ENCODE data around the gene CDCA5.
A peak's percentile ranks its signal among the peaks of the same experiment; 100 is the strongest.

CDCA5 gene

GRCh38 chr11:65083834-65084597, at the start of gene CDCA5, which contains the start of gene ZFPL1:
Gene CDCA5, minus strand, starts transcription at chr11:65084040. Its CDS starts 62 bp downstream, at chr11:65083978.
Gene ZFPL1, plus strand, starts transcription at chr11:65084222. Its CDS starts 477 bp downstream, at chr11:65084699.
- H3K4me1 Mint-ChIP-seq (ENCODE audit: low read depth), result peaks cover 43% of the 10 kb centered on the region
- H3K4me3 Mint-ChIP-seq, result peak within 1 kb of the TSS; percentile 91
- H3K9me3 Mint-ChIP-seq, result no peaks in the 10 kb centered on the region
- H3K27ac Mint-ChIP-seq, result peak within 1 kb of the TSS; percentile 98
- peaks cover 31% of the 10 kb centered on the region for H3K36me3 Mint-ChIP-seq (ENCODE audit: low read depth)
- no peaks in the 10 kb centered on the region for H3K27me3 Mint-ChIP-seq (ENCODE audit: low read depth)

- H3K4me1 Mint-ChIP-seq (ENCODE audit: low read depth), result peaks cover 28% of the 10 kb centered on the region
- peaks cover 5% of the 10 kb centered on the region for H3K27me3 Mint-ChIP-seq (ENCODE audit: low read depth)
- H3K27ac Mint-ChIP-seq, result peak overlapping the region; percentile 100
- no peaks in the 10 kb centered on the region for H3K9me3 Mint-ChIP-seq
- peaks cover 19% of the 10 kb centered on the region for H3K36me3 Mint-ChIP-seq (ENCODE audit: low read depth)
- H3K4me3 Mint-ChIP-seq, result peak overlapping the region; percentile 99
Measured at GRCh38 chr11:65132988-65133700, 49.3 kb upstream of the CDCA5 start.

DNA sequence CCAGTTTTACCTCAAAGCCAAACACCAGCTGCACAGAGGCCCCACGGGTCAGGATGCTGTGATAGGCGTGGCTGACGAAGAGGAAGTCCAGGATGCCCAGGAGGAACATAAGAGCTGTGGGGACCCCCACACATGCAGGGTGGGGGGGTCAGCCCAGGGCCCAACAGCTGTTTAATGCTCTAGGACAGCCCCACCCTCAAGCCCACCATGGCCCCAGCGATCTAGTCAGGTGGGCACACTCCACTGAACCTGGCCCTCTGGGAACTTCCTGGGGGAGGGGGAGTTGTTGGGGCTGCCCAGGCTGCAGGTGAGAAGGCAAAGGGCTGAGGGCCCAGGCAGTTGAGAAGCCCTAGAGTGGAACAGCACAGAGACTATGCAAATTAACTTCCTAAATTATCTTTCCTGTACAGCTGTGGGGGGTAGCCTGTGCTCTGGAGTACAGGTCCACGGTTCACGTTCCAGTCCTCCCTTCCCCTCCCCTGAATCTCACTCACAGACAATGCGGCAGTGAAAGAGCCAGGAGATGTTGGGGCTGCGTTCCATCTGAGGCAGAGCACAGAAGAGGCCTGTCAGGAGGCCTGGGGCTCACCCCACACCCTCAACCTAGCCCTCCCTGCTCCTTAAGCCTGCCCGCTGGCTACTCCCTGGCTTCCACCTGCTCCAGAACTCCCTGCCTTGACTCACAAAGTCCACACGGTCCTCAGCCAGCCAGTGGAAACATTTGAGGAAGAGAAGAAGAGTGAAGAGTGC, 48.6 kb upstream of the CDCA5 start:
- H3K27ac Mint-ChIP-seq, result peak overlapping the region; percentile 100
- H3K4me3 Mint-ChIP-seq, result peak overlapping the region; percentile 99
- H3K9me3 Mint-ChIP-seq, result no peaks in the 10 kb centered on the region
- H3K36me3 Mint-ChIP-seq (ENCODE audit: low read depth), result peaks cover 22% of the 10 kb centered on the region
- peaks cover 26% of the 10 kb centered on the region for H3K4me1 Mint-ChIP-seq (ENCODE audit: low read depth)
- H3K27me3 Mint-ChIP-seq (ENCODE audit: low read depth), result peaks cover 5% of the 10 kb centered on the region

DNA sequence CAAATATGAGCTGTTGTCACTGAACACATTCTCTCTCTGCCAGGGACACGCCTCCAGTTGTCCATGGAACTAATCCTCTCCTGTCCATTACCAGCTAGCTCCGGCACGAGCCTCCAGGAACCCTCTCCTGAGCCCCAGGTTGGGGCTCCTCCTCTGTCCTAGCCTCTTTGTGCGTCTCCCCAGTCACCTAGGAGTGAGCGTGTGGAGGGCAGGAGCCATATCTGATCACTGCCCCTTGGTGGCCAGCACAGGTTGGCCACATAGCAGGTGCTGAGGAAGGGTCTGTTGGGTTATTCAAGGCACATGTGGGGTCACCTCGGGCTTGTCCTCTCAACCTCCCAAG, 48.0 kb upstream of the CDCA5 start:
- Mint-ChIP-seq H3K27me3 (ENCODE audit: low read depth) (peaks cover 5% of the 10 kb centered on the region), H3K27ac (no peak overlapping the region), H3K9me3 (no peaks in the 10 kb centered on the region), H3K4me1 (ENCODE audit: low read depth) (peaks cover 28% of the 10 kb centered on the region), H3K4me3 (no peak overlapping the region), H3K36me3 (ENCODE audit: low read depth) (peaks cover 27% of the 10 kb centered on the region)

- peak overlapping the region; percentile 33 for H3K4me3 Mint-ChIP-seq
- no peaks in the 10 kb centered on the region for H3K9me3 Mint-ChIP-seq
- H3K36me3 Mint-ChIP-seq (ENCODE audit: low read depth), result peaks cover 30% of the 10 kb centered on the region
- H3K27ac Mint-ChIP-seq, result no peak overlapping the region
- H3K27me3 Mint-ChIP-seq (ENCODE audit: low read depth), result peaks cover under 1% of the 10 kb centered on the region
- H3K4me1 Mint-ChIP-seq (ENCODE audit: low read depth), result peaks cover 25% of the 10 kb centered on the region
Measured at GRCh38 chr11:65131417-65131776, 47.6 kb upstream of the CDCA5 start.

DNA sequence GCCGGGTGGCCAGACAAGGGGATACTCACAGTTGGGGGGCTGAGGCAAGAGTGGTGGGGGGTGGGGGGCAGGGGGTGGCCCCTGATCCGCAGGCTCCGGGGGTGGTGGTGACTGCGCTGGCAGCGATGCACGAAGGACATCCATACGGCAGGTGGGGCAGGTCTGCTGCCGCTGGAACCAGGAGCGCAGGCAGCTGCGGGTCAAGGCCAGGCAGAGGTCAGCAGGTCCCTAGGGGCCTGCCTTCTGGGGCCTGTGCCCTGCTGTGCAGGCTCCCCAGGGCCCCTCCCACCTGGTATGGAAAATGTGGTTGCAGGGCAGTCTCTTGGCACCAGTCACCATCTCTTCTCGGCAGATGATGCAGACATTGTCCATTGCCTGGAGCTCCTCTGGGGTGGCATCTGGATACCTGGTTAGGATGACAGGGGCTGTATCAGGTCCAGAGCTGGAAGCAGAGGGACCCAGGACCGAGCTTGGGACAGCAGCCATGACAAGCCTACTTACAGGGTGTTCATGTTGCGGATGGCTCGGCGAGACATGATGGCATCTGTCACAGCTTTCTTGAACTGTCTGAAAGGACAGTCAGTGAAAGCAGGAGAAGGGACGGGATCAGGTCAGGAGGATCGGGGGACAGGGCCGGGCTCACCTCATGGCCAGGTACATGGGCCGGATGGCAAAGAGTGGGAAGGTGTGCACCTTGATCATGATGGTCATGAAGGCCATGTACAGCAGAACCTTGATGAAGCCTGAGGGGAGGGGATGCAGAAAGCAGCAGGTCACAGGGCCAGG, 47.0 kb upstream of the CDCA5 start:
- H3K4me3 Mint-ChIP-seq, result peak overlapping the region; percentile 33
- H3K4me1 Mint-ChIP-seq (ENCODE audit: low read depth), result peaks cover 20% of the 10 kb centered on the region
- no peaks in the 10 kb centered on the region for H3K9me3 Mint-ChIP-seq
- no peak overlapping the region for H3K27ac Mint-ChIP-seq
- peaks cover 28% of the 10 kb centered on the region for H3K36me3 Mint-ChIP-seq (ENCODE audit: low read depth)
- no peaks in the 10 kb centered on the region for H3K27me3 Mint-ChIP-seq (ENCODE audit: low read depth)

- Mint-ChIP-seq H3K36me3 (ENCODE audit: low read depth) (peaks cover 29% of the 10 kb centered on the region), H3K4me1 (ENCODE audit: low read depth) (peaks cover 16% of the 10 kb centered on the region), H3K9me3 (no peaks in the 10 kb centered on the region), H3K27ac (no peak overlapping the region), H3K27me3 (ENCODE audit: low read depth) (no peaks in the 10 kb centered on the region), H3K4me3 (no peak overlapping the region)
Measured at GRCh38 chr11:65129649-65130441, 46.0 kb upstream of the CDCA5 start.

GRCh38 chr11:65128182-65129145, 44.6 kb upstream of the CDCA5 start:
- Mint-ChIP-seq H3K27ac (no peak overlapping the region), H3K9me3 (no peaks in the 10 kb centered on the region), H3K4me1 (ENCODE audit: low read depth) (peaks cover 17% of the 10 kb centered on the region), H3K4me3 (no peak overlapping the region), H3K36me3 (ENCODE audit: low read depth) (peaks cover 31% of the 10 kb centered on the region), H3K27me3 (ENCODE audit: low read depth) (no peaks in the 10 kb centered on the region)

- no peaks in the 10 kb centered on the region for H3K27me3 Mint-ChIP-seq (ENCODE audit: low read depth)
- H3K4me3 Mint-ChIP-seq, result no peak overlapping the region
- H3K4me1 Mint-ChIP-seq (ENCODE audit: low read depth), result peaks cover 13% of the 10 kb centered on the region
- no peaks in the 10 kb centered on the region for H3K9me3 Mint-ChIP-seq
- H3K27ac Mint-ChIP-seq, result no peak overlapping the region
- peaks cover 27% of the 10 kb centered on the region for H3K36me3 Mint-ChIP-seq (ENCODE audit: low read depth)
Measured at GRCh38 chr11:65127473-65128181, 43.8 kb upstream of the CDCA5 start.

DNA sequence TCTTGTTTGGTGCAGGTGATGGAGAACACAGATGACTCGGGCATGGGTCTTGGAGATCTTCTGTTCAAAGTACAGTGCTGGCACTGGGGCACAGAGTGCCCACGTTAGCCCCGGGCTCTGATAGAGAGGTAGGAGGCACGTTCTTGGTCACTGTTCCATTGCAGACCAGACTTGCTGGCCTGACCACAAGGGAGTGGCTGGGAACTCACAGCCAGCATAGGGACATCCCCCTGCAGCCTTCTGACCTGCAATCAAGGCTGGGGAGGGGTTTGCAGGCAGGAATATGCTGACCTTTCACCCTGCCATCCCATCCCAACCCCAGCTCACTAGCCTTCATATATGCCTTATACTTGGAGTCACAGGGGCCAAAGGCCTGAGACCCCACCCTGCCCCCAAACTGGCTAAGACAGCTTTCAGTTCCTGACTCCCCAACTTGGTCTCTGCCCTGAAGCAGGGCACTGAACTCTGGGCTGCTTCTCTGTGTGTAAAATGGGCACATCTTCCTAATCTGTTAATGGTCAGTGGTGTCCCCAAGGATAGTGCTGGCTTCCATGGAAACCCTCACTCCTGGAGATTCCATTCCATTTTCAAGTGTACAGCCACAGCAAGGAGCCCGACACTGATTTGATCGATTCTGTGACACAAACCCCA, 42.9 kb upstream of the CDCA5 start:
- Mint-ChIP-seq H3K4me1 (ENCODE audit: low read depth) (peaks cover 11% of the 10 kb centered on the region), H3K9me3 (no peaks in the 10 kb centered on the region), H3K36me3 (ENCODE audit: low read depth) (peaks cover 30% of the 10 kb centered on the region), H3K27me3 (ENCODE audit: low read depth) (no peaks in the 10 kb centered on the region), H3K4me3 (no peak overlapping the region), H3K27ac (peak overlapping the region; percentile 14)

DNA sequence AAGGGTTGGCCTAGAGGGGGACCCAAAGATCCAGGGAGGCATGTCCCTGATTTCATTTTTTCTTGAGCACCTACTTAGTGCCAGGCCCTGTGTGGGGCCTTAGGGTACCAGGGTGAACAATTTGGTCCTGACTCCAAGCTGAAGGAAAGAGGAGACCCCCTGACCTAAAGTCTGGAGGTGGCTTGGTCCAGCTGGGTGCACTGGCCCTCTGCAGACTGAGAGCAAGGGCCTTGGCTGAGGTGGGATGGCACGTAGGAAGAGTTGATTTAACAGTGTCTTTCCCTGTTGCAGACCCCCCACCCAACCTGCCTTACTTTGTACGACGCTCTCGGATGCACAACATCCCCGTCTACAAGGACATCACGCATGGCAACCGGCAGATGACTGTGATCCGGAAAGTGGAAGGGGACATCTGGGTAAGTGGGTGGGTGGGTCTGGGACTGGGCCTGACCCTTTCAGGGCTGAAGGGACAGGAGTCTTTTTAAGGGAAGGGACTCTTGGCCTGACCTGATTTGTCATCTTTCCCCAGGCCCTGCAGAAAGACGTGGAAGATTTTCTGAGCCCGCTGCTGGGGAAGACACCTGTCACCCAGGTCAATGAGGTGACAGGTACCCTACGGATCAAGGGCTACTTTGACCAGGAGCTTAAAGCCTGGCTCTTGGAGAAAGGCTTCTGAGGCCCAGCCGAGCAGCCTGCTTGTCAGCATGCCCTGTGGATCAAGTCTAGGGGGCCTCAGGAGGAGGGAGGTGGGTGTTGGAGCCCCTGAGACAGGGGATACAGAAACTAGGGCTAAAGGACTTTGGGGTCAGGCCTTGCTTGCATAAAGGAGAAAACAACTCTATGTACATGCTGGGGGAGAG, 41.6 kb upstream of the CDCA5 start:
- no peaks in the 10 kb centered on the region for H3K27me3 Mint-ChIP-seq (ENCODE audit: low read depth)
- peaks cover 39% of the 10 kb centered on the region for H3K36me3 Mint-ChIP-seq (ENCODE audit: low read depth)
- no peak overlapping the region for H3K27ac Mint-ChIP-seq
- H3K4me3 Mint-ChIP-seq, result no peak overlapping the region
- peaks cover 19% of the 10 kb centered on the region for H3K4me1 Mint-ChIP-seq (ENCODE audit: low read depth)
- no peaks in the 10 kb centered on the region for H3K9me3 Mint-ChIP-seq

Measured in T-helper 1 cell treated with Interleukin-12 subunit alpha and Interleukin-12 subunit beta and Interleukin-4 antibody, amounts not matched to agents 30 μg/mL and 1 μg/mL, for 36 hours (primary cell).